Lower leg skin (tissue), 3 donors: ENCODE results near the gene DOK7.

ENCODE experiments used
- CTCF ChIP-seq, 3 donors: fragments of 450-650 bp; IDR thresholded peaks; one replicate each; pipeline ENCODE4 v1.5.1; 2016; ENCODE audit warnings: antibody characterized with exemption in 3 of 3, mild to moderate bottlenecking in 3 of 3, moderate library complexity in 2 of 3
- POLR2A ChIP-seq, 2 donors: fragments of 450-650 bp; IDR thresholded peaks; one replicate each; pipeline ENCODE4 v1.6.1; 2016 to 2017; ENCODE audit warnings: antibody characterized with exemption in 2 of 2, mild to moderate bottlenecking in 1 of 2, moderate library complexity in 1 of 2

- TF ChIP-seq CTCF (IDR thresholded peaks at IDR 0.05) (no peak), POLR2A (IDR thresholded peaks at IDR 0.05) (no peak)
These were observed 30.8 kb downstream of the DOK7 start for GRCh38 chr4:3493720-3494461.
